Measurements from ENCODE around the gene PITPNC1.
"Not testable (repeated sequence)": the region's sequence is repeated elsewhere in the genome, so short reads cannot be mapped to it uniquely, and the experiment has no call there.

Gene PITPNC1

DNA sequence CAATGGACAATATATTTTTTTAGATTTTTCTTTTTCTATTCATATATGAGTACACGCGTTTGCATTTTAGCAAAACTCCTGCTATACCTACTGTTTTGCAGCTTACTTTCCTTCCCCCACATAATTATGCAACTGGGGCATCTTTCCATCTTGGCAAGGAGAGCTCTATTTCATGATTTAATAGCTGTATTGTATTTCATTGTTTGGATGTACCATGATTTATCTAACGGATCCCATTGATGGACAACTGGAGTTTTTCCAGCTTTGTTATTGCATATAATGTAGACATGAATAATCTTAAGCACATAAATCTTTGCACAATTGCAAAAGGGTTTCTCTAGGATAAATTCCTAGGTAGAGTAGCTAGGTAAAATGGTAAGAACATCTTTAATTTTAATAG, 133.9 kb downstream of the PITPNC1 start:
- H3K27me3 ChIP-seq (ENCODE audit: control insufficient read depth, insufficient read depth, low read length) = no peaks in the 10 kb centered on the region
- H3K27ac ChIP-seq = no peak overlapping the region
- H3K4me2 ChIP-seq (ENCODE audit: low read length) = no peak overlapping the region
- H3K36me3 ChIP-seq (ENCODE audit: control insufficient read depth, insufficient read depth, low read length) = no peaks in the 10 kb centered on the region
- peaks cover 13% of the 10 kb centered on the region for H3K4me1 ChIP-seq
- H3K9ac ChIP-seq = no peak overlapping the region
- H3K79me2 ChIP-seq = no peaks in the 10 kb centered on the region
- TF ChIP-seq, protein P1, sequence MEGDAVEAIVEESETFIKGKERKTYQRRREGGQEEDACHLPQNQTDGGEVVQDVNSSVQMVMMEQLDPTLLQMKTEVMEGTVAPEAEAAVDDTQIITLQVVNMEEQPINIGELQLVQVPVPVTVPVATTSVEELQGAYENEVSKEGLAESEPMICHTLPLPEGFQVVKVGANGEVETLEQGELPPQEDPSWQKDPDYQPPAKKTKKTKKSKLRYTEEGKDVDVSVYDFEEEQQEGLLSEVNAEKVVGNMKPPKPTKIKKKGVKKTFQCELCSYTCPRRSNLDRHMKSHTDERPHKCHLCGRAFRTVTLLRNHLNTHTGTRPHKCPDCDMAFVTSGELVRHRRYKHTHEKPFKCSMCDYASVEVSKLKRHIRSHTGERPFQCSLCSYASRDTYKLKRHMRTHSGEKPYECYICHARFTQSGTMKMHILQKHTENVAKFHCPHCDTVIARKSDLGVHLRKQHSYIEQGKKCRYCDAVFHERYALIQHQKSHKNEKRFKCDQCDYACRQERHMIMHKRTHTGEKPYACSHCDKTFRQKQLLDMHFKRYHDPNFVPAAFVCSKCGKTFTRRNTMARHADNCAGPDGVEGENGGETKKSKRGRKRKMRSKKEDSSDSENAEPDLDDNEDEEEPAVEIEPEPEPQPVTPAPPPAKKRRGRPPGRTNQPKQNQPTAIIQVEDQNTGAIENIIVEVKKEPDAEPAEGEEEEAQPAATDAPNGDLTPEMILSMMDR (IDR thresholded peaks at IDR 0.05) = no peak
- no peak overlapping the region for H2AFZ ChIP-seq
- H3K9me3 ChIP-seq (ENCODE audit: control insufficient read depth, low read length) = no peaks in the 10 kb centered on the region
- H3K4me3 ChIP-seq (ENCODE audit: low read depth, low read length) = no peak overlapping the region

DNA sequence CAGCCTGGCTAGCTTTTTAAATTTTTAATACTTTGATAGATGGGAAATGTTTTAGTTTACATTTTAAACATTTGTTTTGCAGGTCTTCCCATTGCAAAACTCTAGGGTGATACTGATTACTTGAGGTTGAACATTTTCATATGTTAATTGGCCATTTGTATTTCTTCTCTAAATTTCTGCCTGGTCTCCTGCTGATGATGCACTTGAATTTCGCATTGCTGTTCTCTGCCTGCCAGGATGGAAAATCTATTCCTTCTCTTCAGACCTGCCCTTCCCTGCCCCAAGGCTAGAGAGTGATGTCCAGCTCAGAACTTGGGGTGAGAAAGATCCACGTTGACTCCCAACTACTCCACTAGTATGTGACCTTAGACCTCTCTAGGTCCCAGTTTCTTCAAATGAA, 134.7 kb downstream of the PITPNC1 start:
- TF ChIP-seq, protein P1 (IDR thresholded peaks at IDR 0.05) = no peak
- Histone ChIP-seq H3K4me3 (ENCODE audit: low read depth, low read length) (no peak overlapping the region), H3K9ac (no peak overlapping the region), H3K4me2 (ENCODE audit: low read length) (no peak overlapping the region), H3K27me3 (ENCODE audit: control insufficient read depth, insufficient read depth, low read length) (no peaks in the 10 kb centered on the region), H3K27ac (no peak overlapping the region), H2AFZ (no peak overlapping the region), H3K36me3 (ENCODE audit: control insufficient read depth, insufficient read depth, low read length) (no peaks in the 10 kb centered on the region), H3K4me1 (peaks cover 15% of the 10 kb centered on the region), H3K9me3 (ENCODE audit: control insufficient read depth, low read length) (no peaks in the 10 kb centered on the region), H3K79me2 (no peaks in the 10 kb centered on the region)

DNA sequence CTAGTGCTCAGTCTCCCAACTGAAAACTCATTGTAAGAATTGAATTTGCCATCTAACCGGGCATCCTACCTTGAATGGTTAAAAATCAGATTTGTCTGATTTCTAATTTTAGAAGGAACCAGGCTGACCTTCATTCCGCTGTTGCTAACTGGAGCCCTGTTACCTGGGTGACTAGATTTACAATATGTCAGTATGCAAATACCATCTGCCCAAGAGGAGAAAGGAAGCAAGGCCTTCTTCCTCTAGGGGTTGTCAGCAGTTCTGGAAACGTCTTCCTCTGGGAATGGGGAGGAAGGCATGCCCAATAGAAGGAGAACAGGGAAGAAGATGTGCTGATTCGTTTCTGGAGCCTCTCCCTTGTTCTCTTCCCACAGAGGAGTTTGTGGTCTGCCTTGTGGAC, 137.9 kb downstream of the PITPNC1 start:
- Histone ChIP-seq H3K27me3 (ENCODE audit: control insufficient read depth, insufficient read depth, low read length) (no peaks in the 10 kb centered on the region), H3K27ac (peak overlapping the region; percentile 55), H3K79me2 (no peaks in the 10 kb centered on the region), H3K36me3 (ENCODE audit: control insufficient read depth, insufficient read depth, low read length) (no peaks in the 10 kb centered on the region), H3K4me2 (ENCODE audit: low read length) (no peak overlapping the region), H3K9me3 (ENCODE audit: control insufficient read depth, low read length) (no peaks in the 10 kb centered on the region), H3K4me3 (ENCODE audit: low read depth, low read length) (no peak overlapping the region), H2AFZ (peak overlapping the region; percentile 75), H3K4me1 (peaks cover 22% of the 10 kb centered on the region), H3K9ac (no peak overlapping the region)
- TF ChIP-seq, protein P1 (IDR thresholded peaks at IDR 0.05) = no peak

DNA sequence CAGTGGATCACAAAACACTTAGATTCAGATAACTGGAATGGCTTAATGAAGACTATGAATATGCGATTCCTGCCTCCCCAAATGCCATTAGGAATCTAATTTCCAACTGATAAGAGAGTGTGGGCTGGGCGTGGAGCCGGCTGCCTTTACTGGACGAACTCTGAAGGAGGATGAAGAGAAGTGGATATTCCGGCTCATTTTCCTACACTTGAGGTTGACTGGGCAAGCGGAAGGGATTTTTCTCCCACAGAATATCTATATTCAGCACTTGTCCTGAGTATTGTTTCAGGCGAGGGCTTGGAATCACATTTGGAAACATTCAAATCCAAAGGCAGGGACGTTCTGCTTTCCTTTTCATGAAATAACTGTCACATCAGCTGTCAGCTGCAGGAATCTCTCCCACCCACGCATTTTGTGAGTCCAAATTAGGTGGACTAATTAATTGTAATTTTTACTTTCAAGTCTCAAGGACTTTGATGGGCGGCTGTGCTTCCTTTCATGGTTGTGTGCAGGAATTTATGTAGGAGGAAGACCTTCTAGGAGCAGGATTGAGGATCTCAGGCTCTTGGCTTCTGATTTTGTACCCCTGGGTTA, 138.5 kb downstream of the PITPNC1 start:
- Histone ChIP-seq H3K9ac (no peak overlapping the region), H3K27me3 (ENCODE audit: control insufficient read depth, insufficient read depth, low read length) (no peaks in the 10 kb centered on the region), H3K4me2 (ENCODE audit: low read length) (no peak overlapping the region), H3K27ac (peak overlapping the region; percentile 55), H3K79me2 (no peaks in the 10 kb centered on the region), H3K4me1 (peaks cover 28% of the 10 kb centered on the region), H2AFZ (peak overlapping the region; percentile 75), H3K4me3 (ENCODE audit: low read depth, low read length) (no peak overlapping the region), H3K36me3 (ENCODE audit: control insufficient read depth, insufficient read depth, low read length) (no peaks in the 10 kb centered on the region), H3K9me3 (ENCODE audit: control insufficient read depth, low read length) (no peaks in the 10 kb centered on the region)
- TF ChIP-seq, protein P1 (IDR thresholded peaks at IDR 0.05) = no peak

DNA sequence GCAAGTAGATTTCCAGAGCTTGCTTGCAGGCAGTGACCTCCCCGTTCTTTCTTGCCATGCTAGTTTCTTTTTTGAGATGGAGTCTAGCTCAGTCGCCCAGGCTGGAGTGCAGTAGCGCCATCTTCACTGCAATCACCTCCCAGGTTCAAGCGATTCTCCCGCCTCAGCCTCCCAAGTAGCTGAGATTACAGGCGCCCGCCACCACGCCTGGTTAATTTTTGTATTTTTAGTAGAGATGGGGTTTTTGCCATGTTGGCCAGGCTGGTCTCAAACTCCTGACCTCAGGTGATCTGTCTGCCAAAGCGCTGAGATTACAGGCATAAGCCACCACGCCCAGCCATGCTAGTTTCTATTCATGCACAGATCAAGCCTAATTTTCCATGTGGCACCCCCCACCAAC, 139.5 kb downstream of the PITPNC1 start:
- H3K79me2 ChIP-seq; H3K36me3 ChIP-seq (ENCODE audit: control insufficient read depth, insufficient read depth, low read length); H3K4me2 ChIP-seq (ENCODE audit: low read length); H3K27ac ChIP-seq; H2AFZ ChIP-seq; H3K9ac ChIP-seq; H3K9me3 ChIP-seq (ENCODE audit: control insufficient read depth, low read length); H3K4me3 ChIP-seq (ENCODE audit: low read depth, low read length); H3K27me3 ChIP-seq (ENCODE audit: control insufficient read depth, insufficient read depth, low read length): not testable (repeated sequence)
- H3K4me1 ChIP-seq = peaks cover 36% of the 10 kb centered on the region
